Psoas muscle (tissue), 8 donors: ENCODE results near the gene NPR2. TPM values are rescaled to one million over a fixed set of nuclear protein-coding genes. Genes with fewer than 3 reads are reported as not detected.

ENCODE experiments used
- ATAC-seq, 4 donors: fragments of 200-7000 bp; cut with Tn5 transposase; one replicate each; pipeline ENCODE4 v1.9.1; 2020; ENCODE audit warnings: moderate library complexity in 3 of 4, mild to moderate bottlenecking in 2 of 4
- DNase-seq, 2 donors: peaks; one replicate each; pipeline ENCODE4 v3.0.0-alpha.2; 2020
- H3K27ac ChIP-seq: fragments of 200-600 bp; one replicate; pipeline ENCODE4 v1.8.0; 2022
- H3K27me3 ChIP-seq, 3 donors: fragments of 200-600 bp in 1 of 3; one replicate each; pipeline versions ENCODE4 v1.6.1 to v1.8.0; 2013 to 2022; ENCODE audit warnings: low read length in 2 of 3, mild to moderate bottlenecking in 2 of 3, moderate library complexity in 1 of 3; ENCODE audit not compliant: insufficient read depth in 3 of 3
- H3K36me3 ChIP-seq, 2 donors: fragments of 200-600 bp in 1 of 2; one replicate each; pipeline versions ENCODE4 v1.6.1 to v1.8.0; 2013 to 2022; ENCODE audit warnings: low read depth in 1 of 2, mild to moderate bottlenecking in 1 of 2, moderate library complexity in 1 of 2; ENCODE audit not compliant: insufficient read depth in 1 of 2
- H3K4me1 ChIP-seq: fragments of 200-600 bp; one replicate; pipeline ENCODE4 v1.8.0; 2022
- H3K4me3 ChIP-seq: fragments of 200-600 bp; one replicate; pipeline ENCODE4 v1.8.0; 2022; ENCODE audit warnings: mild to moderate bottlenecking
- H3K9me3 ChIP-seq: fragments of 200-600 bp; one replicate; pipeline ENCODE4 v1.8.0; 2022
- CTCF ChIP-seq: fragments of 200-600 bp; IDR thresholded peaks from one replicate; pipeline ENCODE4 v1.8.0; 2022; ENCODE audit warnings: antibody characterized with exemption
- WGBS, 3 donors: extraction: QIAGEN DNeasy Blood & Tissue Kit; methylation state at CpG; one replicate each; pipeline versions ENCODE4 v1.1.6 to v1.1.7; 2013; 5-methylcytosine and 5-hydroxymethylcytosine counted together
- intact Hi-C, 2 donors: fragments of 100-400 bp; cut with DNase I; formaldehyde crosslinking; loops; one replicate each; pipeline versions ENCODE4 v1.11.0 to v1.14.2; 2022
- polyA plus RNA-seq, 3 donors: library from polyadenylated mRNA; stranded (reverse); fragments of 200-250 nt; gene quantifications; one replicate each; pipeline ENCODE4 v1.2.3, GENCODE V29; 2013
- total RNA-seq, 4 donors: library from RNA; stranded (reverse); fragmentation: NEBNext Ultra II Directional in 2 of 4; extraction: Animal tissue kit (Norgen Biotek cat#: 25700) in 2 of 4; gene quantifications; one replicate each; pipeline versions ENCODE4 v1.2.1 to v1.2.4, GENCODE V29; 2021 to 2023
- donor health status: healthy with polysubstance abuse.
- donor health status: DM: no; HTN: no; CAD: no; lungs with moderate emphysema.
- donor health status: Bipolar disorder and iron deficiency.
- donor health status: healthy.
- donor health status: DM: yes; HTN: yes; CAD: no.
- donor health status: DM: no; HTN: no; CAD: no.
- donor health status: DM: no; HTN: no; CAD: no.
- donor health status: DM: yes; HTN: yes; CAD: no.

The NPR2 gene
- total and polyA plus RNA-seq, 7 donors: 8.7 to 28.4 (median 15.5) TPM

- no peak for DNase-seq
- intact Hi-C loops: no loop called here
- H3K4me1 ChIP-seq: peaks cover 19% of the 10 kb centered on the region
- no peak overlapping the region for H3K4me3 ChIP-seq
- H3K9me3 ChIP-seq: no peaks in the 10 kb centered on the region
- H3K27ac ChIP-seq: no peak overlapping the region
- peak in 1 of 4 donors; percentile 8 for ATAC-seq
- H3K27me3 ChIP-seq: no peaks in the 10 kb centered on the region
- no peak for TF ChIP-seq CTCF
- H3K36me3 ChIP-seq: peaks cover 0 to 16% of the 10 kb centered on the region in 2 donors
- 91% methylated on average over 17 of the region's 17 CpGs for WGBS, 3 donors
These were observed 50.8 kb downstream of the NPR2 start for GRCh38 chr9:35842020-35842745.

- Histone ChIP-seq H3K27me3 (no peaks in the 10 kb centered on the region), H3K27ac (no peak overlapping the region), H3K36me3 (peaks cover 0 to 18% of the 10 kb centered on the region in 2 donors), H3K4me3 (no peak overlapping the region), H3K4me1 (peaks cover 25% of the 10 kb centered on the region), H3K9me3 (no peaks in the 10 kb centered on the region)
- DNase-seq (no peak), ATAC-seq (no peak)
- intact Hi-C loops: no loop called here
- TF ChIP-seq CTCF: no peak
- 85 to 94% (median 91%) methylated on average over 3 of the region's 3 CpGs for WGBS, 3 donors
These were observed 51.4 kb downstream of the NPR2 start for GRCh38 chr9:35842795-35843194.

GRCh38 chr9:35844628-35845270, 53.4 kb downstream of the NPR2 start:
- peaks cover 0 to 18% of the 10 kb centered on the region in 2 donors for H3K36me3 ChIP-seq
- ATAC-seq (no peak), DNase-seq (no peak)
- no peak overlapping the region for H3K4me3 ChIP-seq
- no peaks in the 10 kb centered on the region for H3K27me3 ChIP-seq
- WGBS, 3 donors: 50 to 55% (median 55%) methylated on average over 7 of the region's 7 CpGs
- H3K27ac ChIP-seq: peak overlapping the region; percentile 12
- H3K4me1 ChIP-seq: peaks cover 36% of the 10 kb centered on the region
- intact Hi-C loops: no loop called here
- no peak for TF ChIP-seq CTCF
- no peaks in the 10 kb centered on the region for H3K9me3 ChIP-seq

GRCh38 chr9:35845824-35846771, 54.7 kb downstream of the NPR2 start:
- peaks cover 36% of the 10 kb centered on the region for H3K4me1 ChIP-seq
- ATAC-seq: no peak
- peak overlapping the region; percentile 84 for H3K27ac ChIP-seq
- 74 to 76% (median 74%) methylated on average over 40 to 53 of the region's 53 CpGs for WGBS, 3 donors
- no peak for DNase-seq
- H3K4me3 ChIP-seq: no peak overlapping the region
- intact Hi-C loops: no loop called here
- no peak for TF ChIP-seq CTCF
- no peaks in the 10 kb centered on the region for H3K27me3 ChIP-seq
- H3K36me3 ChIP-seq: peaks cover 0 to 18% of the 10 kb centered on the region in 2 donors
- no peaks in the 10 kb centered on the region for H3K9me3 ChIP-seq
